Ishikawa (cell line): Measurements from ENCODE around the gene ATP12A.

Source experiments
- CEBPB ChIP-seq: IDR thresholded peaks from 2 replicates; pipeline ENCODE4 v1.6.1; 2012
- CREB1 ChIP-seq: IDR thresholded peaks from 2 replicates; pipeline ENCODE4 v1.6.1; 2012; ENCODE audit warnings: low read depth
- EGR1 ChIP-seq: IDR thresholded peaks from 2 replicates; pipeline ENCODE4 v1.6.1; 2012
- RAD21 ChIP-seq: IDR thresholded peaks from 2 replicates; pipeline ENCODE4 v1.6.1; 2012; ENCODE audit warnings: low read depth
- REST ChIP-seq: IDR thresholded peaks from 2 replicates; pipeline ENCODE4 v1.6.1; 2012; ENCODE audit warnings: low read depth, mild to moderate bottlenecking
- TAF1 ChIP-seq: IDR thresholded peaks from 2 replicates; pipeline ENCODE4 v1.6.1; 2012; ENCODE audit warnings: low read depth, mild to moderate bottlenecking
- YY1 ChIP-seq: IDR thresholded peaks from 2 replicates; pipeline ENCODE4 v1.6.1; 2012; ENCODE audit warnings: low read depth
- TF ChIP-seq, protein P1 (sequence below): IDR thresholded peaks from 2 replicates; pipeline ENCODE4 v1.6.1; 2012

DNA sequence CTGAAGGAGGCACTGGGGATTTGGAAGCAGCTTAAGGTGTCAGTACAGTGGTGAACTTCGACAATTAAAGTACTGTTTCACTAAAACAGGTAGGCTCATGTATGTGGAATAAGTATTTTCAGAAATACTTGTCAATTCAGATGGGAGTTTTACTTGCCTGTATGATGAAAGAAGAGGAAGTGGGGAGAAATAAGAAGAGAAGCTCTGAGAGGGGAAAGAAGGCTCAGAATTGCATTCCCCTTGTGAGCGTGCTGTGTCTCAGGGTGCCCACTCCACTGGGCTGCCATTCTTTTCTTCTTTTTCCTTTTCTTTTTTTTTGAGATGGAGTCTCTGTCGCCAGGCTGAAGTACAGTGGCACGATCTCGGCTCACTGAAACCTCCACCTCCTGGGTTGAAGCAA is 45.2 kb downstream of the ATP12A start:
- no peak for TF ChIP-seq TAF1
- TF ChIP-seq RAD21 = no peak
- no peak for TF ChIP-seq CREB1
- no peak for TF ChIP-seq EGR1
- TF ChIP-seq, protein P1, sequence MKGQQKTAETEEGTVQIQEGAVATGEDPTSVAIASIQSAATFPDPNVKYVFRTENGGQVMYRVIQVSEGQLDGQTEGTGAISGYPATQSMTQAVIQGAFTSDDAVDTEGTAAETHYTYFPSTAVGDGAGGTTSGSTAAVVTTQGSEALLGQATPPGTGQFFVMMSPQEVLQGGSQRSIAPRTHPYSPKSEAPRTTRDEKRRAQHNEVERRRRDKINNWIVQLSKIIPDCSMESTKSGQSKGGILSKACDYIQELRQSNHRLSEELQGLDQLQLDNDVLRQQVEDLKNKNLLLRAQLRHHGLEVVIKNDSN = no peak
- no peak for TF ChIP-seq CEBPB
- TF ChIP-seq YY1 = no peak
- no peak for TF ChIP-seq REST
